OCI-LY1 (cell line): Measurements from ENCODE around the gene USP40.

Experiments
- H2AFZ ChIP-seq: fragments of 200-600 bp; sonication (generic), shearing (Covaris generic); 2 replicates; pipeline ENCODE4 v1.6.0; 2014; ENCODE audit warnings: antibody characterized with exemption, mild to moderate bottlenecking, low read length
- H3F3A ChIP-seq: fragments of 200-600 bp; sonication (generic), shearing (Covaris generic); 2 replicates; pipeline ENCODE4 v1.6.0; 2014; ENCODE audit warnings: mild to moderate bottlenecking, antibody characterized with exemption, low read length, moderate library complexity; ENCODE audit not compliant: insufficient read depth
- H3K27ac ChIP-seq: fragments of 200-600 bp; sonication (generic); 2 replicates; pipeline ENCODE4 v1.5.1; 2014; ENCODE audit warnings: low read length, mixed run types, mild to moderate bottlenecking, low read depth; ENCODE audit not compliant: poor library complexity, severe bottlenecking
- H3K27me3 ChIP-seq: fragments of 200-600 bp; sonication (generic); 2 replicates; pipeline ENCODE4 v1.6.0; 2014; ENCODE audit warnings: antibody characterized with exemption, mild to moderate bottlenecking, low read length, moderate library complexity; ENCODE audit not compliant: insufficient read depth
- H3K36me3 ChIP-seq: fragments of 200-600 bp; sonication (generic); 2 replicates; pipeline ENCODE4 v1.6.1; 2014; ENCODE audit warnings: mild to moderate bottlenecking, antibody characterized with exemption, low read length, moderate library complexity, mixed read lengths; ENCODE audit not compliant: insufficient read depth
- H3K4me1 ChIP-seq: fragments of 200-600 bp; sonication (generic); 2 replicates; pipeline ENCODE4 v1.5.1; 2014; ENCODE audit warnings: mild to moderate bottlenecking, low read length, moderate library complexity; ENCODE audit not compliant: insufficient read depth, severe bottlenecking
- H3K4me2 ChIP-seq: fragments of 200-600 bp; sonication (generic), shearing (Covaris generic); 2 replicates; pipeline ENCODE4 v1.6.1; 2014; ENCODE audit warnings: low read length
- H3K4me3 ChIP-seq: fragments of 200-600 bp; sonication (generic); 2 replicates; pipeline ENCODE4 v1.5.1; 2014; ENCODE audit warnings: low read length, low read depth, mild to moderate bottlenecking, mixed read lengths; ENCODE audit not compliant: poor library complexity, severe bottlenecking
- H3K79me2 ChIP-seq: fragments of 200-600 bp; shearing (Covaris generic); 2 replicates; pipeline ENCODE4 v1.6.1; 2016; ENCODE audit warnings: mixed run types, low read length, mixed read lengths; ENCODE audit not compliant: insufficient read depth
- H3K9ac ChIP-seq: fragments of 200-600 bp; sonication (generic), shearing (Covaris generic); 2 replicates; pipeline ENCODE4 v1.6.1; 2014; ENCODE audit warnings: mild to moderate bottlenecking, low read length, mixed read lengths
- H3K9me2 ChIP-seq: fragments of 200-600 bp; sonication (generic), shearing (Covaris generic); 2 replicates; pipeline ENCODE4 v1.6.1; 2014; ENCODE audit warnings: low read depth, mild to moderate bottlenecking, low read length, mixed read lengths
- H3K9me3 ChIP-seq: fragments of 200-600 bp; shearing (Covaris generic); 2 replicates; pipeline ENCODE4 v1.6.1; 2014; ENCODE audit warnings: low read length, mixed read lengths
- H4K20me1 ChIP-seq: fragments of 200-600 bp; sonication (generic), shearing (Covaris generic); 2 replicates; pipeline ENCODE4 v1.6.0; 2016; ENCODE audit warnings: mild to moderate bottlenecking, low read length; ENCODE audit not compliant: insufficient read depth
- EZH2 ChIP-seq: fragments of 200-600 bp; sonication (generic), shearing (Covaris generic); IDR thresholded peaks from 2 replicates; pipeline ENCODE4 v1.8.0; 2017; ENCODE audit warnings: borderline replicate concordance, mixed run types, mild to moderate bottlenecking, antibody characterized with exemption, low read length, moderate library complexity, mixed read lengths
- TF ChIP-seq, protein P1 (sequence below): fragments of 200-600 bp; sonication (generic), shearing (Covaris generic); IDR thresholded peaks from 2 replicates; pipeline ENCODE4 v1.5.1; 2017; ENCODE audit warnings: mild to moderate bottlenecking, antibody characterized with exemption, low read length, moderate library complexity, mixed read lengths

Gene USP40

DNA sequence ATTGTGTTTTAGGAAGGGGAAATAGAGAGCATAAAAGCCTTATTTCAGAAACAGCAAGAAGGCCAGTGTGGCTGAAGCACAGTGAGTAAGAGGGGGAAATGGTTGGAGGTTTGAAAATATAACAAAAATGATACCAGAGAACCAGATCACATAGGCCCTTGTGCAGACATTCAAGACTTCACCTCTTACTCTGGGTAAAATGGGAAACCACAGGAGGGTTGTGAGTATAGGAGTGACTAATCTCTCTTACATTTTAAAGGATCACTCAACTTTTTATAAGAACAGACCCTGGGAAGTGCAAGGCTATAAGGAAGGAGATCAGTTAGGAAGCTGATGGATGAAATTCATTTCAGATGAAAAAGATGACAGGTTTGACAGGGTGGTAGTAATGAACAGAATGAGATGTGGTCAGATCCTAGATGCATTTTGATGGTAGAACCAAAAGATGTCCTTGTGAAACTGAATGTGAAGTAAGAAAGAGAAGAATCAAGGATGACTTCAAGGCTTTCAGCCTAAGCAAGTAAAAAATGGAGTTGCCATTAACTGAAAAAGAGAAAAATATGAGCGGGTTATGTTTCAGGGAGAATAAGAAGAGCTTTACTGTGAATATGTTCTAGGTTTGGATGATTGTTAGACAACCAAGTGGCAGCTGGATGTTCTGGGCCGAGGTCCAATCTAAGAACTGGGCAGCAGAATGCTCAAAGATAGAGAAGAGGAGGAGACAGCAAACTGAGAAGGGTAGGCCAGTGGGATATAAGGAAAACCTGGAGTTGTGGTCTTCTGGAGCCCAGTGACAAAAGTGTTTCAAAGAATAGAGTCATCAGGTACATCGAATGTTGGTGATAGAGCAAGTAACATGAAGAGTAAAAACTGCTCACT is 65.1 kb downstream of the USP40 start:
- H3K79me2 ChIP-seq = no peaks in the 10 kb centered on the region
- H3K36me3 ChIP-seq = no peaks in the 10 kb centered on the region
- TF ChIP-seq EZH2 = no peak
- TF ChIP-seq, protein P1, sequence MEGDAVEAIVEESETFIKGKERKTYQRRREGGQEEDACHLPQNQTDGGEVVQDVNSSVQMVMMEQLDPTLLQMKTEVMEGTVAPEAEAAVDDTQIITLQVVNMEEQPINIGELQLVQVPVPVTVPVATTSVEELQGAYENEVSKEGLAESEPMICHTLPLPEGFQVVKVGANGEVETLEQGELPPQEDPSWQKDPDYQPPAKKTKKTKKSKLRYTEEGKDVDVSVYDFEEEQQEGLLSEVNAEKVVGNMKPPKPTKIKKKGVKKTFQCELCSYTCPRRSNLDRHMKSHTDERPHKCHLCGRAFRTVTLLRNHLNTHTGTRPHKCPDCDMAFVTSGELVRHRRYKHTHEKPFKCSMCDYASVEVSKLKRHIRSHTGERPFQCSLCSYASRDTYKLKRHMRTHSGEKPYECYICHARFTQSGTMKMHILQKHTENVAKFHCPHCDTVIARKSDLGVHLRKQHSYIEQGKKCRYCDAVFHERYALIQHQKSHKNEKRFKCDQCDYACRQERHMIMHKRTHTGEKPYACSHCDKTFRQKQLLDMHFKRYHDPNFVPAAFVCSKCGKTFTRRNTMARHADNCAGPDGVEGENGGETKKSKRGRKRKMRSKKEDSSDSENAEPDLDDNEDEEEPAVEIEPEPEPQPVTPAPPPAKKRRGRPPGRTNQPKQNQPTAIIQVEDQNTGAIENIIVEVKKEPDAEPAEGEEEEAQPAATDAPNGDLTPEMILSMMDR = no peak
- H4K20me1 ChIP-seq = no peaks in the 10 kb centered on the region
- H3F3A ChIP-seq = no peaks in the 10 kb centered on the region
- peaks cover 9% of the 10 kb centered on the region for H3K4me1 ChIP-seq
- no peak overlapping the region for H3K27ac ChIP-seq
- H3K4me3 ChIP-seq = no peak overlapping the region
- no peak overlapping the region for H2AFZ ChIP-seq
- H3K9me3 ChIP-seq = peaks cover 15% of the 10 kb centered on the region; the same call in 1 of the 2 replicates
- H3K4me2 ChIP-seq = no peak overlapping the region
- H3K9ac ChIP-seq = no peak overlapping the region
- H3K9me2 ChIP-seq = no peaks in the 10 kb centered on the region
- H3K27me3 ChIP-seq = no peaks in the 10 kb centered on the region

- Histone ChIP-seq H4K20me1 (no peaks in the 10 kb centered on the region), H3K27me3 (no peaks in the 10 kb centered on the region), H3F3A (no peaks in the 10 kb centered on the region), H3K4me3 (no peak overlapping the region), H2AFZ (no peak overlapping the region), H3K9ac (no peak overlapping the region), H3K4me1 (peaks cover 9% of the 10 kb centered on the region), H3K9me3 (peaks cover 13% of the 10 kb centered on the region; the same call in 1 of the 2 replicates), H3K9me2 (no peaks in the 10 kb centered on the region), H3K27ac (no peak overlapping the region), H3K36me3 (no peaks in the 10 kb centered on the region), H3K79me2 (no peaks in the 10 kb centered on the region), H3K4me2 (no peak overlapping the region)
- TF ChIP-seq EZH2 = no peak
- TF ChIP-seq, protein P1 = no peak
These were observed 66.7 kb downstream of the USP40 start for GRCh38 chr2:233499928-233500327.

- Histone ChIP-seq H3K9ac (no peak overlapping the region), H3K9me3 (peaks cover 2% of the 10 kb centered on the region; the same call in 1 of the 2 replicates), H3K27ac (no peak overlapping the region), H4K20me1 (no peaks in the 10 kb centered on the region), H3K9me2 (no peaks in the 10 kb centered on the region), H3K27me3 (no peaks in the 10 kb centered on the region), H3K36me3 (no peaks in the 10 kb centered on the region), H3K79me2 (no peaks in the 10 kb centered on the region), H3F3A (no peaks in the 10 kb centered on the region), H3K4me3 (no peak overlapping the region), H3K4me1 (peaks cover 9% of the 10 kb centered on the region), H2AFZ (no peak overlapping the region), H3K4me2 (no peak overlapping the region)
- no peak for TF ChIP-seq EZH2
- TF ChIP-seq, protein P1 = peak; percentile 41
These were observed 68.5 kb downstream of the USP40 start for GRCh38 chr2:233498126-233498525.
